HG03159 (cell line): ENCODE results near the gene RPL5.

Source experiments
- ATAC-seq: cut with Tn5 transposase; IDR thresholded peaks from one replicate; pipeline ENCODE4 v1.9.1; 2021; ENCODE audit warnings: mild to moderate bottlenecking, moderate library complexity; ENCODE audit not compliant: unreplicated experiment

Gene RPL5

DNA sequence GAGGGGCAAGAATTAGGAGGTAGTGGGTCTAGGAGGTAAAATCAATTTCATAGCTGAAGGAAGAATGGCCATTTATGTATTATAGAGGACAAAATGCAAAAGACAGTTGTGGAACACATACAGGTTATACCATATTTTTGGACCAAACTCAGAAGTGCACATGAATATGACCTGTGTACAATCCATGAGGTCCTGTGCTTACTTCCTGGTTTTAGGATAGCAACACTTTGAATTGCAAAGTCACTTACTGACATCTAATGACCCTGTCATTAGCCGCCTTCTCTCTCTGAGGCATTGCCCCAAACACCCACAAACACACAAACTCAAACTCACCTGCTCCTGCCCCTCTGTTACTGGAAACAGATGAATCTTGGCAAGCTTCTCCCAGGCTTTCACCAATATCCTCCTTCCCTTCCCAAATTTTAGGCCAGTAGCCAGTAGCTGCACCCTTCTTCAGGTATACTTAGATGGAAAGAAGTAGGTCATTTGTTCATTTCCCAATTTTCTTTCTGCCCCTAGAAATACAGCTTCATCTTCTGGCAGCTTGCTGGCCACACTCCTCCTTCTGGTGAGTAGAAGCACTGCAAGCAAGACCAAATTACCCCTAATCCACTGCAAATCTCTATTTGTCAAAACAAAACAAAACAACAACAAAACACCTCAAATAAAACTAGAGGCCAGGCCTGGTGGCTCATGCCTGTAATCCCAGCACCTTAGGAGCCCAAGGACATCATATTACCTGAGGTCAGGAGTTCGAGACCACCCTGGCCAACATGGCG, 13.7 kb upstream of the RPL5 start:
- no peak for ATAC-seq

DNA sequence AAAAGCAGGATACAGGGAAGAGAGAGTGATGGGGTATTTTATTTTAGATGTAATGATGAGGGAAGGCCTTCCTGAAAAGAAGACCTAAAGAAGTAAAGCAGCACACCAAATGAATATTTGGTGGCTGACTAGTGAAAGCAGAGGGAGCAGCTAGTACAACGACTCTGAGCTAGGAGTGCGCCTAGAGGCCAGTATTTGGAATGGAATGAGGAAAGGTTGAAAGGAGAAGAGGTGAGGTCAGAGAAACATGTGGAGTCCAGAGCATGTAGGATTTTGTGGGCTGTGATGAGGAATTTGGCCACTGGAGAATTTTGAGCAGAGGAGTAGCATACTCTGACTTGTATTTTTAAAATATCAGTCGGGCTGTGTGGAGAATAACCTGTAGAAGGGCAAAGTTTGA, 11.8 kb upstream of the RPL5 start:
- ATAC-seq, result no peak

DNA sequence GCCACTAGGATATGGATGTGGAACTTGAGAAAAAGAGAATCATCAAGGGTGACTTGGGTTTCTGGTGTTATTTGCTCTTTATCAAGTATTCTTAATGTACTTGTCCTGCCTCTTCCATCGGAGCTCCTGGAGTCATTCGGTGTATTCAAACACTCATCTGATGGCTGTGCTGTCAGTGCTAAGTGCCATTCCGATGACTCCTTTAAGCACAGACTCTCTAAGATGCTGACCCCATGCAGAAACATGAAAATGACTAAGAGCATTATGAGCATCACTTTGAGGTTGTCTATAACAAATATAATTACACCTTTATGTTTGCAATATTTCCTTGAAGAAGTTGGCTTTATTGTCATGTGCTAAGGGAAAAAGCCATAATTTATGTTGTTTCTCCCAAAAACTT, 11.3 kb upstream of the RPL5 start:
- no peak for ATAC-seq

DNA sequence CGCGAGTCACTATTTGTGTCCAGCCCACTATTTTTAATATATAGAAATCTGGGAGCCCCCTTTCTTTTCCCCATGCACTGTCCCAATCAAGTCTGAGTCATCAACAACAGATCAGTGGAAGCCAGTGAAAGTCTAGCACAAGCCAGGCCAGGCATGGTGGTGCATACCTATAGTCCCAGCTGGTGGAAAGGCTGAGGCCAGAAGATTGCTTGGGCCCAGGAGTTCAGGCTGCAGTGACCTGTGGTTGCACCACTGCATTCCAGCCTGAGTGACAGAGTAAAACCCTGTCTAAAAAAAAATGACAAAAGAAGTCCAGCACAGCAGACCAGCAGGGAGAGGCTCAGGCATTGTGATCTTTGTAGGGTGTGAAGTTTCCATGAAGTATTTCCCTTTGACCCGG, 9.0 kb upstream of the RPL5 start:
- ATAC-seq, result no peak

DNA sequence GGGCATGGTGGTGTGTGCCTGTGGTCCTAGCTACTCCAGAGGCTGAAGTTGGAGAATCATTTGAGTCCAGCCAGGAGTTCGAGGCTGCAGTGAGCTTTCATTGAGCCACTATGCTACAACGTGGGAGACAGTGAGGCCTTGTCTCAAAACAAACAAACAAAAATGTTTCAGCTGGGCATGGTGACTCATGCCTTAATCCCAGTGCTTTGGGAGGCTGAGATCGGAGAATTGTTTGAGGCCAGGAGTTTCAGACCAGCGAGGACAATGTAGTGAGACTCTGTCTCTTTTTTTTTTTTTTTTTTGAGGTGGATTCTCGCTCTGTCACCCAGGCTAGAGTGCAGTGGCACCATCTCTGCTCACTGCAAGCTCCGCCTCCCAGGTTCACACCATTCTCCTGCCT, 5.0 kb upstream of the RPL5 start:
- no peak for ATAC-seq

DNA sequence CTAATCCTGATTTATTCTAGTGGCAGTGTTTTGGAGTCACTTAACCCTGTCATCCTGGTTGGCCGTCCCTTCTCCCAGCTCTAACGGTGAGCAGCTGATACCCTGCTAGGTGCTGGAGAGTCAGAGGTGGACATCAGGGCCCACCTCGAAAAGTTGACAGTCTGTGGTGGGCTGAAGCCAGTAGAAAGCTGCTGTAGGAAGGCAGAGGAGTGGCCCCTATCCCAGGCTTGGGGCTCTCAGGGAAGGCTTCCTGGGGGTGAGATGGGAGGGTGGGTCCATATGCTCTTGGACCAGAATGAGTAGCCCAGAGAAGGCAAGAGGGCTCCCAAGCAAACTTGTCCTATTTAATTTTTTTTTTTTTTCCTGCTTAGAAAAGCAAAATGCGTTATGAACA, 475 bp upstream of the RPL5 start:
- ATAC-seq, result no peak

DNA sequence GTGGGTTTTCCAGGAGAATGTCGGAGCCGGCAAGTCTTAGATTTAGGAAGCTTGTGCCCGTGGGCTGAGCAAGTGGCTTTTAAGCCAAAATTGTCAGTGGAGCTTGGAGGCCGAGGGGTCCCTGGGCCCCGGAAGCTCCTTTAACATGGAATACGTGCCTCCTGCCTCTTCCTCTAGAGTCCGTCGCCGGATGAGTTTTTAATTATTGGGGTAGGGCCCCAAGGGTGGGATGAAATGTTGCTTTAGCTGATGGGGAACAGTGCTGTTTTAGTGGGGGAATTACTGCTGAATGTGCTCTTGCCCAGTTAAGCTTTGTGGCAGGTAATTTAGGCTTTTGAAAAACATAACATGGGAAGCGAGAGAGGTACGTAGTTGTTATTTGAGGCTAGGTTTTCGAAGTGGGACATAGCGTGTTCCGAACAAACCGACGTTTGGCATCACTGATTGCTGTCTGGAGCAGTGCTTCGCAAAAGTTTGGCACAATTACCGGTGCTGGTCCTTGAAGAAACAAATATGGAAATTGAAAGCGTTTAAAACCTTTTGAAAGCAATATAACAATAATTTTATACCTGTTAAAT, 786 bp downstream of the RPL5 start:
- ATAC-seq, result no peak

DNA sequence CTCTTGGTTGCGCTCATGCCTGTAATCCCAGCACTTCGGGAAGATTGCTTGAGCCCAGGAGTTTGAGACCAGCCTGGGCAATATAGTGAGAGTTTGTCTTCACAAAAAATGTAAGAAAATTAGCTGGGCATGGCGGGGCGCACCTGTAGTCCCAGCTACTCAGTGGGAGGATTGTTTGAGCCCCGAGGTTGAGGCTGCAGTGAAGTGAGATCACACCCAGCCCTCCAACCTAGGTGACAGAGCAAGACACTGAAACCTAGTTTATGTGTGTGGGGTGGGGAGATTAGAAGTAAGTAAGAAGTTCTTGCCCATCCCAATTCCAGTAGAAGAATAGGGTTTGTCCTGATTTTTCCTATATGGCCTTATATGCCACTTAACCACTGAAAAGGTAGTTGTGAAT, 2.0 kb downstream of the RPL5 start:
- no peak for ATAC-seq

DNA sequence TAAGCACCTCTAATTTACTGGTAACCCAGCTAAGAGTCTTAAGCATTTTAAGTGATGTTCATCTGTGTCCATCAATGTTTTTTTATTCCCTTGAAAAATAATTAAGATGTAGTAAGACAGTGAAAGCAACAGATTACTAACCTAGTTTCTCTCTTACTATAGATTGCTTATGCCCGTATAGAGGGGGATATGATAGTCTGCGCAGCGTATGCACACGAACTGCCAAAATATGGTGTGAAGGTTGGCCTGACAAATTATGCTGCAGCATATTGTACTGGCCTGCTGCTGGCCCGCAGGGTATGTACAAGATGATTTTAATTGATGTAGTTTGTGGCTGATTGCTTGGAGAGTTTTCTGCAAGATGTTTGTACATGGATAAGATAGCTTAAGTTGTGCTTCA, 2.8 kb downstream of the RPL5 start:
- ATAC-seq, result no peak

DNA sequence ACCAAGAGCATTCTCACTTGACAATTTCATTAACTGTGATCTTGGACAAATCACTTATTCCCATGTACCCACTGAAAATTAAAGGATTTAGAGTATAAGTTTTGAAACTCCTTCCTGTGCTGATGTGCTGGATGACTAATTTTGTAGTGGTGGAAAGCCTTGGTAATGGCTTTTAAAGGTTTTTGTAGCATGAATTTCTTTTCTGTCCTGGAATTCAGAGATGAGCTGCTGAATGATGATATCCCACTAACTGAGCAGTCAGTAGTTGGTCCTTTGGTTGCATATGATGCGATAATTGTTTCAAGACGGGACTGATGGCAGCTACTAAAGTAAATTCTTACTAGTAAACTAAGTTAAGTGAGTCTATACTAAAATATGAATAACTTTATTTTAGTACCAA, 5.2 kb downstream of the RPL5 start:
- ATAC-seq, result no peak

DNA sequence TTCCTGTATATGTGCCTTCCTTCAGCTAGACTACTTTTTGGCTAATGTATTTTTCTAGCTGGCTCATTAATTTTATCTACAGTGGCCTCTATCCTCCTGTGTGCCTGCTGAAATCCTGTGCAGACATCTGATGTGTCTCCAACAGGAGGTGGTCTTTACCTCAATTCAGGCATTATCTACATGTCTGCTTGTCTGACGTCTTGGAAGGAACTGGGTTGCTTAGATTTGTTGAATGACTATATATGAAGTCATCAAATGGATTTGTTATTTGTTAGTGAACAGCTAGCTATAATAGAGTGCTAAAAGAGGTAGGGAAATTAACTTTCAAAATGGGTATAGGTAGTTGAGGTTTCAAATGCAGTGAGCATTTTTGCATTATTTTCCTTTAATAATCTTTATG, 6.7 kb downstream of the RPL5 start:
- no peak for ATAC-seq

DNA sequence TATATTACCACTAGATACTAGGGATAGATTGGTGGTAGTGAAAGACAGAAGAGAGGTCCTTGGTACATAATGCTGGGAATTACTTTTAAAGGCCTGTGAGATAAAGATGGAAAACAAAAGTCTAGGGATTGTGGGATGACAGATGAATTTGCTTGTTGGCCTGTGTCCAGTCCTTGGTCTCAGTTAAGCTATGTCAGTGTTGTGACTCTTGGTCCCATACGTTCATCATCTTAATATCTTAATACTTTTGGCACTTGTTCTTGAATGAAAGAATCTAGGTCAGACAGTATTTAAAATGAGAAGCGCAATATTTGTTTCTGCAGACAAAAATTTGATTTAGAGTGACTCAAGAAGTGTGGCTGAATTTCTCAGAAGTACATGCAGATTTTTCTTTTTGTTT, 7.6 kb downstream of the RPL5 start:
- no peak for ATAC-seq

DNA sequence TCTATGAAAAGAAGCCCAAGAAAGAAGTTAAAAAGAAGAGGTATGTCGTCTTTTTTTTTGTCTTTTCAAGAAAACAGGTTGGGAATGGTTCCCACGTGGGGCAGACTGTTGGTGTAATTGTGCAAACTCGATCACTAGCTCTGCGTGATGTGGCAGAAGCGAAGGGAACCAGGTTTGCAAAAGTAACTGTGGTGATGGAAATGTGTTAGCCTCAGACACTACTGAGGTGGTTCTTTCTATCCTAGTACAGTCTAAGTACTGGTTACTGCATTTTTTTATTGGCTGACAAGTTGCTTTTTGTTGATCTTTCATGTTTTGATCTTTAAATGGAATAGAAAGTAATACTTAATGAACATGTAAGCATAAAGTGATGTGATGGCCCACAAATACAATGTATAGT, 8.8 kb downstream of the RPL5 start:
- no peak for ATAC-seq

DNA sequence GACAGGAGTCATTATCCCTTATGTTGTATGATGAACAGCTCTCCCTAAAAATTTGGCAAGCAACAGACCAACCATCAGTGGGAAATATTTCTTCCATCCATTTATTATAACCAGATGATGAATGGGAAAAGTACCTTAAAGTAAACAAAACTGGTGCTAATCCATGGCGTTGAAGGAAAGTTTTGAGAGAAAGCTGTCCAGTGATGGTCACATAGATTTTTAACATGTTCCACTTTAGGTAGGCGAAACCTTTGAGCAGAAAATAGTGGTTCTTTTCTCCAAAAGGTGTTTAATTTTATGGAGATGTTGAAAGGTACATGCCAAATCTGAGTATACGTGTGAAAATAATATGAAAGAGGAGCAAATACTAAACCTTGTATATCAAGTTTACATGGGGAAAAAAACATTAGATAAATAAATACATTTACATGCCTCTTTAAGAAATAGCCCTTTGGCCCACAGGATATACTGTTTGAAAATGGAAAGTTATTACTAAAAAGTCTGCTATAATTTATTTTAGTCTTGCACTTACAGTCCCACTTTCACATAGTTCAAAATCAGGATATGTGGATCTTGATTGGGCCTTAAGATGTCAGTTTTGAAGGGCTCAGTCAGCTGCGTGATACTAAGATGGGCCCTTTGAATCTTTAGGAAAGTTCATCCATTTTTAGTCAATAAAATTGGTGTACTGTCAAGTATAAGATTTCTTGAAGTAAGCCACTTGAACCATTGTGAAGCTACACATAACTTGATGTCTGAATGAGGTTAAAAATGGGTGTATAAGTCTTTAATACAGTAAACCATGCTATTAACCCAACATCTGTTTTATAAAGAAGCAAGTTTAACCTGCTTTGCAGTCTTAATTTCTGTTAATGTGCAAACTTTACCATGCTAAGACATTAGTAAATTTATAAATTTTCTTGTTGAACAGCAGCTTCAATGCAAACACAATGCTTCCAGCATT, 10.5 kb downstream of the RPL5 start:
- ATAC-seq, result no peak

DNA sequence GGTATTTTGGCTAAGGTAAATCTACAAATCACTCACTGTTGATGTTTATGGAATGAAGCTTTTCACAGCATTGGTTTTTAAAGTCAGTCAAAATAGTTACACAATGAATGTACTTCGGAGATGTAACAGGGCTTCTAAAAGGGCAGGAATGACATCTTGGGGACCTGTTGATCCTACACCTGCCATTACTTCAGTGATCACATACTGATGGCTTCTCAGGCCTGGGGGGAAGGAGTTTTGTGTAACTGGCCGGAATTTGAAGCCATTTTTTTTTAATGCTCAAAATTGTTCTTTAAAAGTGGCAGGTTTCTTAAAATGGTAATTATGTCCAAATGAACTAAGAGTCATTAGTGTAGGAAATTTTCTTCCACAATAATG, 11.2 kb downstream of the RPL5 start:
- ATAC-seq, result no peak

DNA sequence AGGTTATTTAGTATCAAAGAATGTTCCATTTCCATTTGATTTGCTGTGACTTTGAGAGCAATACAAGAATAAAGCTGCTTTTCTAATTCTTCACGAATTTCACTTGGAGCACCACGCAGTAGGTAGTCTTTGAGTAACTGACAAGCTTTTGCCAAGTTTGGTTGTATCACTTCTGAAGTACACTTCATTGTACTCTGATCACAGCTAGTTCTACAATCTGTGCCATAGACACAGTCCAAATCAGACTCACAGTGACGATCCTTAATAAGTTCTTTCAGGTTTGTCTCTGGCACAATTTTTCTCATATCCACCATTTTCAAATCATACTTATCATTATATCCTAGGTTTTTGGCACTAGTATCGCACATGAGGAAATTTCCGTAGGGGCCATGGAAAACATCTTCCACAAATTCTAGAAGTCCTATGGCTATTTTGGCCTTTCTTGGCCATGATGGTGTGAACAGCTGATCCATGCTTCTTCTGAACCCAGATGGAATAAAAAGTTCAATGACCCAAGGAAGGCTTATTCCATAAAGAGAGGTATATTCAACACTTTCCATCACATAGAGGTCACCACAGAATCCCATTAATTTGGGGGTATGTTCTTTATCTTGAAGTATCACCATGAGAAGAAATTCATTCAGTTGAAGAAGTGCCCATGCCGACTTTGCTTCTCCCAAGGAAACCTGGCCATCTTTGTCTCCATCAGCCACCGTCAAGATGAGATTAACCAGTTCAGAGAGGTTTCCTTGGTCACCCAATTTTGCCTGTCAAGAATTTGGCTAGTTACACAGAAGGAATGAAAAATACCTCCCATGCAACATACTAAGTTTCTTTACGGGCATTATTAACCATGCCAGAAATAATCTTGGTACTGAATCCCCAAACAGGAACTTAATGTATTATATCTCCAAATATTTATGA, 11.9 kb downstream of the RPL5 start:
- ATAC-seq, result no peak

DNA sequence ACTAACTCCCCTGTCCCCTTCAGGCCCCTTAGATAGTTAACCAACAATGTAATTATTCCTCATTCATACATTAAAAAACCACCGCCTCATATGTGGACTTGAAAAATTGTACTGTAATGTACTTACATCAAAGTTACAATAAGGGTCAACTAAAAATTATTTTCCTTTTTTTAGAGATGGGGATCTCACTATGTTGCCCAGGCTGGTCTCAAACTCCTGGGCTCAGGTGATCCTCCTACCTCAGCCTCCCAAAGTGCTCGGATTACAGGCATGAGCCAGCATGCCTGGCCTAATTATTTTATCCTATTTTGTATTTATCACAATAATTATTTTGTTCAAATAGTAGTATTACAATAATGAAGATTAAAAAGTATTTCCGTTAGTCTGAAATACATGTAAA, 12.6 kb downstream of the RPL5 start:
- ATAC-seq, result no peak

DNA sequence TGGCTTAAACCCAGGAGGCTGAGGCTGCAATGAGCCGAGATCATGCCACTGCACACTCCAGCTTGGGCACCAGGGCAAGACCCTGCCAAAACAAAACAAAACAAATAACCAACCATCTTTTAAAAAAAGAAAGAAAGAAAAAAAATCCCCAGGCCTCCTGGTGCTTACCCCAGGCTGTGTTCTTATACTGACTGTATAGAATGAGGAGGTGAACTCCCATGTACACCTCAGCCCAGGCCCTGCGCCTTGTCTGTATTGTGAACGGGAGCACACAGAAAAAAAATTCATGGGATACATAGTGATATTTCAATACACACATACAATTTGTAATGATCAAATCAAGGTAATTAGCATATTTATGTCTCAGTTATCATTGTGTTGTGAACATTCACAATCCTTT, 14.1 kb downstream of the RPL5 start:
- no peak for ATAC-seq

DNA sequence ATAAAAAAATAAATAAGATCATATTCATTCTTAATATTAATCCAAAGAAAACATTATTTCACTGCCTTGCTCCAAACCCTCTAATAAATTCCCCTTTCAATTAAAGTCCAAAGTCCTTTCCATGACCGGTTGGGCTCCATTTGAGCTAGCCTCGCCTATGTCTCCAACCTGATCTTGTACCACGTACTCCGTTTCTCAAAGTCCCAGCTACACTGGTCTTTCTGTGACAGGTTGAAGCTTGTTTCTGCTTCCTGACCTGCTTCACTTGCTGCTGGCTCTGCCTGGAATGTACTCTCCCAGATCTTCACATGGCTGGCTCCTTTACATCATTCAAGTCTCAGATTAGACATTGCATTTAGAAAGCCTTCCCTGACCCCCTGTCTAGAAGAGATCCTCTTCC, 16.4 kb downstream of the RPL5 start:
- ATAC-seq, result no peak

DNA sequence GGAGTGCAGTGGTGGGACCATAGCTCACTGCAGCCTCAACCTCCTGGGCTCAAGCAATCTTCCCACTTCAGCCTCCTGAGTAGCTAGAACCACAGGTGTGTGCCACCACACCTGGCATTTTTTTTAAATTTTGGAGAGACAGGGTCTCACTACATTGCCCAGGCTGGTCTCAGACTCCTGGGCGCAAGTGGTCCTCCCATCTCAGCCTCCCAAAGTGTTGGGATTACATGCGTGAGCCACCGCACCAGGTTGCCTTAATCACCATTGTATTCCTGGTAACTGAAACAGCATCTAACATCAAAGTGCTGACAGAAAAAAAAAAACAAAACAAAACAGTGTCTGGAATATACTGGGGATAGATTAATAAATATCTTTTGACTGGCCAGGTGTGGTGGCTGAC, 18.2 kb downstream of the RPL5 start:
- ATAC-seq, result no peak

DNA sequence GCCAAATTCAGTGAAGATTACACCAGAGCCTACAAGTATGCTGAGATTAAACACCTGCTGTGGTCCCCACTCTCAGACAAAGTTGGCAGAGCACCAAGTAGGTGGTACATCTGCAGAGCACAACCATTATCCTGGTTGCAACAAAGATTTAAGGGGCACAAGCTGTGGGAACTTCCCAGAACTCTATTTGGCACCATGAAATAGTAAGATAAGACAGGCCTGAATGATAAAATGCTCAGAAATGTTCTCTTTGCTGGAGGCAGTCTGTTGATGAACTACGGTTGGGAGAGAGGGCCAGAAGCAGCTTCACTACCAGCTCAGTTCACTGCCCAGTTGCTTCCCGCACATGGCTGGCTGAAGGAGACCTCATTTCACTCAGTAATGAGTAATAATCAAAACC, 19.9 kb downstream of the RPL5 start:
- no peak for ATAC-seq
